Breast epithelium (tissue), 4 donors: Measurements from ENCODE around the gene SYNGR4. TPM values are rescaled to one million over a fixed set of nuclear protein-coding genes. Genes with fewer than 3 reads are reported as not detected.

Experiments used
- DNase-seq, 2 donors: peaks; one replicate each; pipeline ENCODE4 v3.0.0-alpha.2; 2019; ENCODE audit warnings: low spot score in 2 of 2
- H3K27ac ChIP-seq, 2 donors: fragments of 200-600 bp; sonication (generic) in 1 of 2; one replicate each; pipeline ENCODE4 v1.5.1; 2016 to 2019; ENCODE audit warnings: mild to moderate bottlenecking in 1 of 2
- H3K27me3 ChIP-seq, 2 donors: fragments of 200-600 bp; sonication (generic) in 1 of 2; one replicate each; pipeline versions ENCODE4 v1.5.1 to v1.6.0; 2017 to 2019; ENCODE audit warnings: control low read depth in 1 of 2, mild to moderate bottlenecking in 1 of 2
- H3K36me3 ChIP-seq: fragments of 200-600 bp; one replicate; pipeline ENCODE4 v1.5.1; 2019
- H3K4me1 ChIP-seq, 2 donors: fragments of 200-600 bp; sonication (generic); one replicate each; pipeline ENCODE4 v1.5.1; 2016 to 2019; ENCODE audit warnings: control low read depth in 1 of 2
- H3K4me3 ChIP-seq, 3 donors: fragments of 200-600 bp; sonication (generic); 1 replicate in 2 of 3; 2 replicates in 1 of 3; pipeline ENCODE4 v1.5.1; 2016 to 2019; ENCODE audit warnings: mild to moderate bottlenecking in 3 of 3, moderate library complexity in 2 of 3
- H3K9me3 ChIP-seq, 2 donors: fragments of 200-600 bp; sonication (generic) in 1 of 2; one replicate each; pipeline ENCODE4 v1.5.1; 2016 to 2019; ENCODE audit warnings: control low read depth in 1 of 2
- CTCF ChIP-seq, 3 donors: fragments of 450-650 bp; IDR thresholded peaks; one replicate each; pipeline ENCODE4 v1.5.1; 2016 to 2017; ENCODE audit warnings: antibody characterized with exemption in 3 of 3, mild to moderate bottlenecking in 3 of 3, moderate library complexity in 3 of 3
- POLR2A ChIP-seq: fragments of 450-650 bp; IDR thresholded peaks from one replicate; pipeline ENCODE4 v1.6.1; 2016; ENCODE audit warnings: antibody characterized with exemption, mild to moderate bottlenecking, moderate library complexity
- POLR2AphosphoS5 ChIP-seq, 3 donors: sonication (generic); formaldehyde crosslinking; IDR thresholded peaks; one replicate each; pipeline ENCODE4 v1.6.1; 2017; ENCODE audit warnings: antibody characterized with exemption in 3 of 3
- intact Hi-C: fragments of 100-400 bp; cut with DNase I; formaldehyde crosslinking; loops from one replicate; pipeline ENCODE4 v1.15.1; 2023; ENCODE audit warnings: low total_unique reads
- total RNA-seq, 3 donors: library from RNA; depleted of rRNA; stranded (reverse); fragments of >200 nt; gene quantifications; one replicate each; pipeline ENCODE4 v1.1.0, GENCODE V29; 2016

SYNGR4 gene
- total RNA-seq, 3 donors from 2014 or later, result not detected

- Histone ChIP-seq H3K4me1 (no peaks in the 10 kb centered on the region), H3K27ac (no peak overlapping the region), H3K36me3 (no peaks in the 10 kb centered on the region), H3K27me3 (no peaks in the 10 kb centered on the region), H3K9me3 (no peaks in the 10 kb centered on the region), H3K4me3 (no peak overlapping the region)
- TF ChIP-seq POLR2AphosphoS5 (IDR thresholded peaks at IDR 0.05) (no peak), POLR2A (no peak), CTCF (IDR thresholded peaks at IDR 0.05) (no peak)
- DNase-seq, result no peak
- intact Hi-C loops, result no loop called here
These were observed 5.0 kb upstream of the SYNGR4 start for GRCh38 chr19:48359123-48359522.

GRCh38 chr19:48361912-48362311, 2.3 kb upstream of the SYNGR4 start:
- intact Hi-C loops, result no loop called here
- no peak overlapping the region for H3K4me3 ChIP-seq

GRCh38 chr19:48362716-48363499, 1.3 kb upstream of the SYNGR4 start:
- no peaks in the 10 kb centered on the region for H3K4me1 ChIP-seq
- TF ChIP-seq POLR2AphosphoS5 (IDR thresholded peaks at IDR 0.05) (peak; percentile 44 to 57 (median 50)), CTCF (IDR thresholded peaks at IDR 0.05) (no peak)

More at GRCh38 chr19:48361912-48362311, 2.3 kb upstream of the SYNGR4 start:
- Histone ChIP-seq H3K27ac (no peak overlapping the region), H3K4me1 (no peaks in the 10 kb centered on the region), H3K9me3 (no peaks in the 10 kb centered on the region), H3K36me3 (no peaks in the 10 kb centered on the region), H3K27me3 (no peaks in the 10 kb centered on the region)
- no peak for DNase-seq
- no peak for TF ChIP-seq CTCF (IDR thresholded peaks at IDR 0.05)
- no peak for TF ChIP-seq POLR2AphosphoS5 (IDR thresholded peaks at IDR 0.05)
- TF ChIP-seq POLR2A, result no peak

GRCh38 chr19:48363500-48363809, 712 bp upstream of the SYNGR4 start:
- no peak for TF ChIP-seq CTCF (IDR thresholded peaks at IDR 0.05)
- no peak for TF ChIP-seq POLR2A
- TF ChIP-seq POLR2AphosphoS5 (IDR thresholded peaks at IDR 0.05), result no peak
- no peaks in the 10 kb centered on the region for H3K36me3 ChIP-seq
- no peak for DNase-seq

More at GRCh38 chr19:48362716-48363499, 1.3 kb upstream of the SYNGR4 start:
- peak; percentile 93 to 97 for DNase-seq
- Histone ChIP-seq H3K27ac (peak overlapping the region; percentile 95), H3K36me3 (no peaks in the 10 kb centered on the region), H3K27me3 (no peaks in the 10 kb centered on the region), H3K9me3 (no peaks in the 10 kb centered on the region), H3K4me3 (peak overlapping the region; percentile 66 to 73 (median 70))
- intact Hi-C loops, result no loop called here

GRCh38 chr19:48364598-48365348, 606 bp downstream of the SYNGR4 start:
- Histone ChIP-seq H3K4me1 (no peaks in the 10 kb centered on the region), H3K36me3 (no peaks in the 10 kb centered on the region), H3K27ac (peak overlapping the region; percentile 95), H3K4me3 (peak overlapping the region; percentile 5 to 73 (median 70)), H3K9me3 (no peaks in the 10 kb centered on the region), H3K27me3 (no peaks in the 10 kb centered on the region)
- no peak for TF ChIP-seq POLR2A
- TF ChIP-seq CTCF (IDR thresholded peaks at IDR 0.05), result no peak
- no peak for TF ChIP-seq POLR2AphosphoS5 (IDR thresholded peaks at IDR 0.05)
- intact Hi-C loops, result no loop called here
- DNase-seq, result peak in 1 of 2 donors; percentile 19

More at GRCh38 chr19:48363500-48363809, 712 bp upstream of the SYNGR4 start:
- Histone ChIP-seq H3K4me1 (no peaks in the 10 kb centered on the region), H3K9me3 (no peaks in the 10 kb centered on the region), H3K27ac (peak overlapping the region; percentile 95), H3K4me3 (peak overlapping the region; percentile 66 to 73 (median 70)), H3K27me3 (no peaks in the 10 kb centered on the region)
- intact Hi-C loops, result no loop called here
